HG03139 (cell line): ENCODE data around the gene ALOX5AP.

Experiments
- ATAC-seq: cut with Tn5 transposase; IDR thresholded peaks from one replicate; pipeline ENCODE4 v1.9.1; 2021; ENCODE audit not compliant: unreplicated experiment

The ALOX5AP gene

DNA sequence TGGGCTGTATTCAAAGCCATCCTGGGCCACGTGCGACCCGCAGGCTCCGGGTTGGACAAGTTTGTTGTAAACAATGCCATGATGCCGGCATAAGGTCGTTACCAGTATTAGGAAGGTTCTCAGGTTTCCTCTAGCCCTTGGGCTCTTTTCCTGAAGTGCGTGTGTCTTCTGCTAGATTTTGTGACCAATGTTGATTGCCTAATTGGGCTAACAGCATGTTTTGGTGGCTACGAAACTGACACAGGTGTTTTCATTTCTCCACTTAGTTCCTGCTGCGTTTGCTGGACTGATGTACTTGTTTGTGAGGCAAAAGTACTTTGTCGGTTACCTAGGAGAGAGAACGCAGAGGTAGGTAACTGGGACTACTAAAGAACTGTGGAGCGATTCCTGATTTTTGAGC lies 20.3 kb downstream of the ALOX5AP start:
- ATAC-seq: no peak

DNA sequence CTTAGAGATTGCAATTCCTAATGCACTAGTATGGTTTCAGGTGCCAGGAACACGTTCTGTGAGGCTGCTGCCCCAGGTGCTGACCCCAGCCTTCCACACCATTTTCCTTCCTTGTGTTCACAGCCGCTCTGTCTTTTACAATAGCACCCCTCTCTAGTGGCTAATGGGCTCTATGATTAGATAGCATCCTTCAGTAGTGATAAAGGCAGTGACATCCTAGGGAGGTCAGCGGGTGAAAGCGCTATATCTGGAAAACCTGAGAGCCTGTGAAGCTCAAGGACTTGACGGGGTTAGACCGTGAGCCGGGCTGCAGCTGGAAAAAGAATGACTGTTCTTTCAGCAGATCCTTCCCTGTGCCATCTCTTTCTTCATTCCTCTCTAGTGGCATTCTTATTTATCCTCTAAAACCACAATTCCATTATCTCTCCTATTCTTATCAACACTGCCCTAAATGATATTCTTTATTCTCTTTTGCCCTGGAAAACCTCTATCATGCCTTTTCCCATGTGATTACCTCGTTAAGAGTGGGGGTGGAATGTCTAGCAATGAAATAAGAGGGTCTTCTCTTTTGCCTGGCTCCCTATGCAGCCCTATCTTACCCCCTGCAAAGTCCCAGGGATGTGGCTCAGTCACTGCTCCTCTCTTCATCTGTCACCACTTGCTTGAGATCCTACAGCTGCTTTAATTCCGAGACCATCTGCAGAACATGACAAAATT lies 21.8 kb downstream of the ALOX5AP start:
- ATAC-seq: no peak

DNA sequence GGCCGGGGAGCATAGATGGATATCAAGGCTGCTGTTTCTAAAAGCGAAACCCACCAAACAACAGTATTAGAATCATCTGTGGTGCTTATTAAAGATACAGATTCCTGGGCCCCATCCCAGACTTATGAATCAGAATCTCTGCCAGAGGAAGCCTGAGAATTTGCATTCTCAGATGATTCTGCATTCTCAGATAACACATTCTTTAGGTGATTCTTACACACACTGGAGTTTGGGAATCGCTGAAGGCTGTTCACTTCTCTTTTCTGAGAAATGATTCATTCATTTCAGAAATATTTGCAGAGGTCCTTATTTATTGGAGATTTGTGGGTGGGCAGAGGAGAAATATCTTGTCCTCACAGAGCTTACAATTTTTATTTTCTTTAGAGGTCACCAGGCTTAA lies 24.4 kb downstream of the ALOX5AP start:
- no peak for ATAC-seq

DNA sequence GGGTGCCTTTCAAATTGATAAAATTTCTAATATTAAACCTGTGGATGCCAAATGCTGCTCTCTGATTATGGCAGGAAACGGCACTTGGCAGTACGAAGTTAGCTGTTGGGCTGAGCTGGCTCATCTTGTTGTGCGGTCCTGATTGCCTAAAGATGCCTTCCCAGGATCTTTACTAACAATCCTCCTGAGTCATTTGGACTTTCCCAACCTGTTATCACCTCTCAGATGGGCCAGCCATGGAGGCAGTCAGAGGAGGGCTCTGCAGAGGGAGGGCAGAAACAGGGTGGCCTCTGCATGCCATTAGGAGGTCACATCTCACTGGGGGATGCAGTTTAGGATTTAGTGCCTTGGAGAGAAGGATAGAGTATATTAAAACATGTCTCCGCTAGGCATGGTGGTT lies 27.3 kb downstream of the ALOX5AP start:
- ATAC-seq: no peak

DNA sequence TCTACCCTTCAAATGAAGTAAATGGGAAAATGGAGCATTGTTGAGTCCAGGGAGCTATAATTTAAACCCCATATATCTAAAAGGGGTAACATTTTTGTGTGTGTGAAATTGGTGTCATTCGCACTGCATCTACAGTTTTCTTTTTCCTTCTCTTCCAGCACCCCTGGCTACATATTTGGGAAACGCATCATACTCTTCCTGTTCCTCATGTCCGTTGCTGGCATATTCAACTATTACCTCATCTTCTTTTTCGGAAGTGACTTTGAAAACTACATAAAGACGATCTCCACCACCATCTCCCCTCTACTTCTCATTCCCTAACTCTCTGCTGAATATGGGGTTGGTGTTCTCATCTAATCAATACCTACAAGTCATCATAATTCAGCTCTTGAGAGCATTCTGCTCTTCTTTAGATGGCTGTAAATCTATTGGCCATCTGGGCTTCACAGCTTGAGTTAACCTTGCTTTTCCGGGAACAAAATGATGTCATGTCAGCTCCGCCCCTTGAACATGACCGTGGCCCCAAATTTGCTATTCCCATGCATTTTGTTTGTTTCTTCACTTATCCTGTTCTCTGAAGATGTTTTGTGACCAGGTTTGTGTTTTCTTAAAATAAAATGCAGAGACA lies 28.6 kb downstream of the ALOX5AP start:
- ATAC-seq: no peak

DNA sequence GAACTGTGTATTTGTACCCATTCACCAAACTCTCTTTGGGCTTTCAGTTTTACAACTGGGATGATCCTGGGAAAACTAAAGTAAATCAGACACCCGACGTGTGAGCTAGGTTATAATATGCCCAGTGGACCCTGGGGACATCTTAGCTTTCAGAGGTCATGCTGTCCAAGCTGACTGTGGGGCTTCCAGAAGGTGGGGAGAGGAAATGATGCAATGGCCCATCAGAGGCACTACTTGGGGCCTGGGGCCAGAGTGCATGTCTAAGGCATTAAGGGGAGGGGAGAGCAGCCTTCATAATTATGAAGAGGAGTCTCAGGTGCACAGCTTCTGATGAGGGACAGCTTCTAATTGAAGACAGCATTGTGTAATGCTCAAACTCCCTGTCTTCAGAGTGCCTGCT lies 30.9 kb downstream of the ALOX5AP start:
- no peak for ATAC-seq

DNA sequence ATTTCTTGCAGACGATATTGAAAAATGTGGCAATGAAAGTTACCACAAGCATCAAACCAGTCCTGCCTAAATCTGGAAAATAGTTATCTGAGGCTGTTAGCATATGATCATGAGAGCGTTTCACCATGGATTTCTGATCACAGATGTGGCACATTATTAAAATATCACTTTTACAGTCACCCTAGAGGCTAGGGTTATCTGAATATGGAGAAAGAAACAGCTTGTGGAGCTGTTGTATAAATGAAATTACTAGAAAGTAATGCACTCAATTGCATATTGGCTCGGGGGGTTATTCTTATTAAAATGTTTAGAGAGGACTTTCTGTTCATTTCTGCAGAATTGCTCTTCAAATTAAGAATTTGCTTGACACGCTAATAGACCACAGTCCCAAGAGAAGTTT lies 35.6 kb downstream of the ALOX5AP start:
- ATAC-seq: no peak

DNA sequence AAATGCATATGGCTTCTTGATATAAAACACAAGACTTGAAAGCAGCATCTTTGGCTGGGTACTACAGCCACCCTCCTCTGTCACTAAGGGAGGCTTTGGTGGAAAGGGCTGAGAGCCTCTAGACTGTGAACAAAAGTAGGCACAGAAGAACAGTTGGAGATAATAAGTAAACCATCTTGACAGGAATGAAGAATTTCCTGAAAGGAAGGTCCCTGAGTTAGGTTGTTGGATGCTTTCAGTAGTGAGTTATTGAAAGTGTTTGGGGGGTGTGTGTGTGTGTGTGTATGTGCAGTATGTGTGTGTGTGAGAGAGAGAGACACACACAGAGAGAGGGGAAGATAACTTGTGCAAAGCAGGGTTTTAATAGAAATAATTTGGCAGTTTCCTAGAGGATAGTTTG lies 38.2 kb downstream of the ALOX5AP start:
- no peak for ATAC-seq

DNA sequence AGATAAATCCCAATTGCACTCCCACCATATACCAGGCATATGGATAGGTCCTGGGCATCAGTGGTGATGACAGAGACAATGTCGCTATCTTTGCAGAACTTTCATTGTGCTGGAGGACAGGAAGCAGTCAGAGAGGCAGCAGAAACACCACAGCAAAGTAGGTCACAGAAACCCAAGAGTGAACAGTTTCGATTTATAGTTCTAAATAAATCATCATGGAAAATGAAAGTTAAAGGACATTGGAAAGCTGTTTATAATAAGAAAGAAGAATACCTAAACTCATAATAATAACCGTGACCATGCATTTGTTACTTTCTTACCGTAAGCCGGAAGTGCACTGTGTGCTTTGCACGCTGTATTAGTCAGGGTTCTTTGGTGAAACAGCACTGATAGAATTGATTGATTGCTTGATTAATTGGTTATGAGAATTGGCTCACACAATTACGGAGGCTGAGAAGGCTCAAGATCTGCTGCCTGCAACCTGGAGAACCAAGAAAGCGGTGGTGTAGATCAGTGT lies 38.9 kb downstream of the ALOX5AP start:
- no peak for ATAC-seq

DNA sequence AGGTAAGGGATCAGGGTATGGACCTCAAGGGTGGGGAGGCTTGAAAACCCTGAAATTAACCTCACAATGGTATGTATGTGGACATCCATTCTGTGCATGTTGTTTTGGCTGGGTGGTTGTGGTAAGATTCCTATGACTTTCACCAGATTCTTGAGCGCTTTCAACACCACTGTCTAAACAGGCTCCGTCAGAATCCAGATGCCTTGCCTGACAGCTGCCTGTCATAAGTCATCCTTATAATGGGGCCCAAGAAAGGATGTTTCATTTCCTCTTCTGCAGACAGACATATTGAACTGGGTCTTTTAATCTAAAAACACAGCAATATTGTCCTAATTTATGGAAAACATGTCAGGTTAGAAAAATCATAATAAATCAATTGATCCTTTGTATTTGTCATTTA lies 41.3 kb downstream of the ALOX5AP start:
- no peak for ATAC-seq

DNA sequence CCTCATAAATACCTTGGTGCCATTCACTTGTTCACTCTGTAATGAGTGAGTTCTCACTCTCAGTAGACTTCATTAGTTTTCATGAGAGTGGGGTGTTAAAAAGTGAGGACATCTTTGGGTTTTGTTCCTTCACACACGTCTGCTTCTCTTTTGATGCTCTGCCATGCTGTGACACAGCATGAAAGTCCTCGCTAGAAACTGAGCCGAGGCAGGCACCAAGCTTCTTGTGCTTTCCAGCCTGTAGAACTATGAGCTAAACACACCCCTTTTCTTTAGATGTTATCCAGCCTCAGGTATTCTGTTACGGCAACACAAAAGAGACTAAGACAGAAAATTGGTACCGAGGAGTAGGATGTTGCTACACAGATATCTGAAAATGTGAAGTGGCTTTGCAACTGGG lies 43.7 kb downstream of the ALOX5AP start:
- no peak for ATAC-seq

DNA sequence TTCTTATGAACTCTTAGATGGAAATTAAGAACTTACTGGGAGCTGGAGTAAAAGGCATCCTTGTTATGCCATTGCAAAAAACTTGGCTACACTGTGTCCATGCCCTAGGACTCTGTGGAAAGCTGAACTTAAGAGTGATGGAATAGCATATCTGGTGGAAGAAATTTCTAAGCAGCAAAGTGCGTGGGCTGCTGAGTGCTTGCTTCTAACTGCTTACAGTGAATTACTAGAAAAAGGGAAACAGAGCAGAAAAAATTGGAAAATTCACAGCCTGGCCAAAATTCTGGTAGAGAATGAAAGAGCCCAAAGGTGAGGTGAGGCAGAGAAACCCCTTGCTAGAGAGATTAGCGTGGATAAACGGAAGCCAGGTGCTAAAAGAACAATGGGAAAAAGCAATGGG lies 44.3 kb downstream of the ALOX5AP start:
- no peak for ATAC-seq

DNA sequence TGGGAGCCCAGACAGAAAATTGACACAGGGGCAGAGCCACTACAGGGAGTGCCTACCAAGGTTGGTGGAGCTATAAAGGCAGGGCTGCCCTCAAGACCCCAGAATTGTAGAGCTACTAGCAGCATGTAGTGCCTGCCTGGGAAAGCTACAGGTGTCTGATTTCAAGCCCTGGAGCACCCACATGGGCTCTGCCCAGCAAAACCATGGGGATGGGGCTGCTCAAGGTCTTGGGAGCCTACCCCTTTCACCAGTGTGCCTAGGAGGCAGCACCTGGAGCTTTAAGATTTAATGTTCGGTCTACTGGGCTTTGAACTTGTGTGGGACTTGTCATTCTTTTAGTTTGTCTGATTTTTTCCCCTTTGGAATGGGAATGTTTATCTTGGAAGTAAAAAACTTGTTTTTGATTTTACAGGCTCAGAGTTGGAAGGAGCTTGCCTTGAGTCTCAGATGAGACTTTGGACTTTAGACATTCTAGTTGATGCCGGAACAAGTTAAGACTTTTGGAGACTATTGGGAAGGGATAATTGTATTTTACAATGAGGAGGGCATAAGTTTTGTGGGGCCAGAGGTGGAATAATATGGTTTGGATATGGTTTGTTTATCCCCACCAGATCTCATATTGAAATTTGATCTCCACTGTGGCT lies 45.1 kb downstream of the ALOX5AP start:
- ATAC-seq: no peak

DNA sequence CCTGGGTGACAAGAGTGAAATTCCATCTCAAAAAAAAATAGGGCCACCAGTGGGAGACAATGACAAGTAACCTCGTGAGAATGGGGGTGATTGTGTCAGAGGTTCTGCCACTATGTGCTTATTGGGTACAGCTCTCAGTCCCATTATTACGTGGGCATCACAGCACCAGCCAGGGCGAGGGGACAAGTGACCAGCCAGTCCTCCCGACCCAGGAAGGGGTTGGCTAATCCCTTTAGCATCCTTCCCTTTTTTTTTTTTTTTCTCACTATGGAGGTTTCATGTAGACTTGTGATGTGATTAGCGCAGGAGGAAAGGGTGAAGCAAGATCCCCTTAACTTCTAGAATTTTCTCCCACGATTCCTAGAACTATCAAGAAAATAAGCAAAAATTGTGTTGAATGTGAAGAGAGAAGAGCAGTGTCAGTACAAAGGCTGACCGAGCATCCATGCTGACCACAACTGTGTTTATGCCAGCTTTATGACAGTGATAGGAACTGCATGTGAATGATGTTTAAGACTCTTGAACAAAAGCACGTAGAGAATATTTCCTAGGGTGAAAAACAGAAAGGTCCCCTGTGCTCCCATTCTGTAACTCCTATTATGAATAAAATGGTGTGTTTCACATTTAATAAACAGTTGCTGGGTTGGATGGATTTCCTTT lies 50.0 kb downstream of the ALOX5AP start:
- no peak for ATAC-seq

DNA sequence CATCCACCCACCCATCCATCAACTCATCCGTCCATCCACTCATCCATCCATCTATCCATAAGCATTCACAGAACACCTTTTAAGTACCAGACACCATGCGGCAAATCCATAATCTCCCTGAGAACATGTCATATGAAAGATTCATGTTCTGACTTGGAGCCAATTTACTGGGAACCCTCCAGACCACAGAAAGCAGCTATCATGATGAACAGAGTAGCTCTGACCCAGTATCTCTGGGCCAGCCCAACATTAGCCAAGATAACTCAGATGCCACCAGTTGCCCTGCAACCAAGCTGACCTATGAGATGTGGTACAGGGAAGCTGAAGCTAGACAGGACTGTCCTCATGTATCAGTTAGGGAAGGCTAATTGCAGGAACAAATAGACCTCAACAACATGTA lies 51.3 kb downstream of the ALOX5AP start:
- no peak for ATAC-seq

DNA sequence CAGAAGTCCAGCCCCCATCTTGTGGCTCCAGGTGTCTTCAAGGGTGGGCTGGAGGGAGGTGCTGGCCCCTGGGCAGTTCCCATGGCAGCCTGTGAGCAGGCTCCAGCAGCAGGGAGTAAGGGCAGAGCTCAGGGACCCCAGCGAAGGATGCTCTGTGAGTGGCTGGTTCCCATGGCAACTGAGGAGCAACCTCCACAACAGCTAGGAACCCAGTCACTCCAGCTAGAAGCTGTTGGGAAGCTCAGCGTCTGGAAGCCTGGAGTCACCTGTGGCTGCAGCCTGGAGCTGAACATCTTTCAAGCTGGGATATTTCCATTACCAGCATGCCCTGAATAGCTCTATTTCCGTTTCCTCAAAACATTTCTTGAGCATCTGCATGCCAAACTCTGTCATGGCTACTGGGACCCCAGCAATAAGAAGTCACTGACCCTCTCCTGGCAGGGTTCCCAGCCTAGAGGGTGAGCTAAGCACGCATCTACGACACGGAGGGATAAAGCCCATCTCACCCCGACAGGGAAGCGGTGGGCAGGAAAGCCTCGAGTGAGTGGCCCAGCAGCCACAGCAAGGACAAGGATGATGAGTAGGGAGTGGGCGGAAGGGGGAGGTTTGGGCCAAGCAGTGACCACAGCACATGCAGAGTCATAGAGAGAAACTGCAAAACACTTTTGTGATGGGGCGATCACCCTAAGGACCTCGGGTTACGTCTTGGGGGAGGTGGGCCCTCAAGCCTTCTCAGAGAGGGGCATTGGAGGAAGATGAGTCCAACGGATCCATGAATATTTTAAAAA lies 52.6 kb downstream of the ALOX5AP start:
- no peak for ATAC-seq

DNA sequence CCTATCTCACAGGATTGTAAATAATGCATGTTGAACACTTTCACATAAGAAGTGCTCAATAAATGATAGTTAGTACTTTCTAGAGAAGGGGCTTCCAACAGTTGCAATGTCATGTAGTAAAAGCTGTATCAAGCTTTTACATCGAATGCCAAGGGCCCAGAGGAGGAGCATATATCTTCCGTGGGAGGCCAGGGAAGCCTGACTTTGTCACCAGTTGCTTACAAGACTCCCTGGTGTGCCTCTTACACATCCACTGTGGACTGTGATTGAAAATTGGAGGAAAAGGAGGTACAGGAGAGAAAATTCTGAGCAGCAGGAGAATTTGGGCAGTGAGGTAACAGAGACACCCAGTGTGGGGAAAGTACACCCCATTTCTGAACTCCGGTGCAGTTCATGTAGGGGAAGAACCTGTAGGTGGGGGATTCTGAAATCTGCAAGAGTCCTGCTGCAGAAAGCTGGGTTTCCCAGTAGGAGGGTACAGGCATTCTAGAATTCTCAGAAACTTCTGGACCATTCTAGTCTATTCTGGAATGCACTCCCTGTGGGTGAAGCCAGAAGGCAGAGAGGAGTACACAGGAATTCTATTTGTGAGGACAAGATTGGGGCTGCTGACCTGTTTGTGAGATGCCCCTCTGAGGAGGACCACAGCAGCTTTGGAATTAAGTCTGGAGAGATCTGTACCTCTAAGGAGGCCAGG lies 54.0 kb downstream of the ALOX5AP start:
- no peak for ATAC-seq

DNA sequence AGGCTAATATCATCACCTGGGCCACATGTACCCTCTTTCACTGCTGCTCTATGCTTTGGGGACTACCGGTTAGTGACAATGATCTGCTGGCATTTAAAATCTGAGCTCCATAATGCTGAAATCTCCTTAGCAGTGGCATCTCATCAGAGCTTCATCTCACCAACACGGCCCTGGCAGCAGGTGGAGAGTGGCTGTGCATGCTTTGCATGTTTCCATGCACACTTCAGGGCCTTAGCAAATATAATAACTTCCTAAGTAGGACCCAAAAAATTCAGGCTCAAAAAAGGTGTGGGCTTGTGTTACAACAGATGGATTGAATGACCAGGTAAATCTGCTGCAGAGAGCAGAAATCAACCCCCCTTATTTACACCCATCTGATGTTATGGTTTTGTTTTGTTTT lies 55.2 kb downstream of the ALOX5AP start:
- no peak for ATAC-seq

DNA sequence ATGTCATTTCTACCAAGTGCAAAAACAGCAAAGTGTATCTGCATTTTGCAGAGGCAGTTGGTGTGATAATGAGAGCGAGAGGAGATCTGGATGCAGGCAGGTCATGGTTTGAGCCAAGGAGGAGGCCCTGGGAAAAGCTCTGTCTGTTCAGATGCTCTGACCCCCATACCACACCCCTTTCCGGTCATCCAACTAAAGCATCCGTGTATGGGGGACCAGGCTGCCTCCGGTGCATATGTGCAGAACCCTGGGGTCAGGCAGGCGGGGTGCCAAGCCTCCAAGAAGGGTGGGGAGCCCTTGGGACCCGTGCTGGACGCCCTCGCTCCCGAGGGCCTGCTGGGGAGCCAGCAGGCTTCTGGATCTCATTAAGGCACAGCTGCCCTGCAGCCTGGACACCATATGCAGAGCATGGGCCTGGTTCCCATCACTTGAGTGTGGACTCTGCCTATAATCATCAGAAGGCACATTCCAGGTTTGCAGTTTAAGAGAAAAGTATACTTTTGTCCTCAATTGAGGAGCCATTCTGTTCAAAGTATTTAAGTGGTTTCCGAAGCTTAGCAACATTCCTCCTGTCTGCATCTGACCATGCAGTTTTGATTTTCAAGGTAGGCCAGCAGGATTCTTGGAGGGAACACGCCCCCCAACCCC lies 56.1 kb downstream of the ALOX5AP start:
- no peak for ATAC-seq
